ENCODE measurements around the gene BRWD1.

GRCh38 chr21:39326607-39327307 lies 13.3 kb upstream of the BRWD1 start:
- TF ChIP-seq YY1 (IDR thresholded peaks at IDR 0.05; ENCODE audit: insufficient read depth, insufficient read length) (no peak), ZNF274 (IDR thresholded peaks at IDR 0.05; ENCODE audit: low read depth, low read length) (no peak)

Measured in NT2/D1 (cell line).